Suprapubic skin (tissue), 4 donors: Measurements from ENCODE around the gene STON2.

Experiments
- EP300 ChIP-seq: sonication (generic); formaldehyde crosslinking; IDR thresholded peaks from one replicate; pipeline ENCODE4 v1.6.1; 2017; ENCODE audit warnings: antibody characterized with exemption
- POLR2A ChIP-seq, 2 donors: fragments of 450-650 bp; IDR thresholded peaks; one replicate each; pipeline ENCODE4 v1.6.1; 2017; ENCODE audit warnings: antibody characterized with exemption in 2 of 2, mild to moderate bottlenecking in 2 of 2, moderate library complexity in 2 of 2
- POLR2AphosphoS5 ChIP-seq, 3 donors: sonication (generic); formaldehyde crosslinking; IDR thresholded peaks; one replicate each; pipeline ENCODE4 v1.6.1; 2017; ENCODE audit warnings: antibody characterized with exemption in 3 of 3
- TF ChIP-seq, protein P1 (sequence below), 2 donors: fragments of 200-600 bp in 1 of 2; fragments of 450-650 bp in 1 of 2; sonication (generic) in 1 of 2; IDR thresholded peaks; one replicate each; pipeline ENCODE4 v1.5.1; 2016 to 2019; ENCODE audit warnings: antibody characterized with exemption in 2 of 2, mild to moderate bottlenecking in 1 of 2, moderate library complexity in 1 of 2

DNA sequence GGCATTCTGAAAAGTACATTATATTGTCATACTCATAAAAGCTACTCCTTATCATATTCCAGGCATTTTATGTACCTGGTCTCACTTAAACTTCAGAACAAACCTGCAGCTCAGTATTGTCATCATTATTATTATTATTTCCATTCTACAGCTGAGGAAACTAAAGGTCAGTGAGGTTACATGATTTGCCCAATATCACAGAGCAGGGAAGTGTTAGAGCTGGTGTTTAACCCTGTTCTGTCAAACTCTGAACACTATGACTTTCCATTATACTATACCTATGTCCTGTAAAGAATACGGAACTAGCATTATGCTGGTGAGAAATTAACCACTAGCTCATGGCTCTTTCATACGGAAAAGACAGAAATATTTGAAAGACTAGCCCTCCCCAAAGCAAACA is 56.4 kb downstream of the STON2 start:
- TF ChIP-seq, protein P1, sequence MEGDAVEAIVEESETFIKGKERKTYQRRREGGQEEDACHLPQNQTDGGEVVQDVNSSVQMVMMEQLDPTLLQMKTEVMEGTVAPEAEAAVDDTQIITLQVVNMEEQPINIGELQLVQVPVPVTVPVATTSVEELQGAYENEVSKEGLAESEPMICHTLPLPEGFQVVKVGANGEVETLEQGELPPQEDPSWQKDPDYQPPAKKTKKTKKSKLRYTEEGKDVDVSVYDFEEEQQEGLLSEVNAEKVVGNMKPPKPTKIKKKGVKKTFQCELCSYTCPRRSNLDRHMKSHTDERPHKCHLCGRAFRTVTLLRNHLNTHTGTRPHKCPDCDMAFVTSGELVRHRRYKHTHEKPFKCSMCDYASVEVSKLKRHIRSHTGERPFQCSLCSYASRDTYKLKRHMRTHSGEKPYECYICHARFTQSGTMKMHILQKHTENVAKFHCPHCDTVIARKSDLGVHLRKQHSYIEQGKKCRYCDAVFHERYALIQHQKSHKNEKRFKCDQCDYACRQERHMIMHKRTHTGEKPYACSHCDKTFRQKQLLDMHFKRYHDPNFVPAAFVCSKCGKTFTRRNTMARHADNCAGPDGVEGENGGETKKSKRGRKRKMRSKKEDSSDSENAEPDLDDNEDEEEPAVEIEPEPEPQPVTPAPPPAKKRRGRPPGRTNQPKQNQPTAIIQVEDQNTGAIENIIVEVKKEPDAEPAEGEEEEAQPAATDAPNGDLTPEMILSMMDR (IDR thresholded peaks at IDR 0.05) = no peak
- no peak for TF ChIP-seq POLR2AphosphoS5 (IDR thresholded peaks at IDR 0.05)
- no peak for TF ChIP-seq POLR2A (IDR thresholded peaks at IDR 0.05)
- TF ChIP-seq EP300 = no peak
